Measurements from ENCODE around the gene LPP.
A peak's percentile ranks its signal among the peaks of the same experiment; 100 is the strongest.

Gene LPP

GRCh38 chr3:188280627-188281026, 126.7 kb downstream of the LPP start:
- DNase-seq = no peak

- DNase-seq = no peak
These were observed 128.9 kb downstream of the LPP start for GRCh38 chr3:188282871-188283270.

- no peak for DNase-seq
These were observed 129.4 kb downstream of the LPP start for GRCh38 chr3:188283347-188283746.

- DNase-seq = no peak
These were observed 130.7 kb downstream of the LPP start for GRCh38 chr3:188284455-188285212.

GRCh38 chr3:188286087-188286513, 132.1 kb downstream of the LPP start:
- no peak for DNase-seq

- no peak for DNase-seq
These were observed 133.4 kb downstream of the LPP start for GRCh38 chr3:188287339-188287738.

GRCh38 chr3:188287762-188288505, 134.0 kb downstream of the LPP start:
- no peak for DNase-seq

- no peak for DNase-seq
These were observed 138.3 kb downstream of the LPP start for GRCh38 chr3:188292251-188292650.

- no peak for DNase-seq
These were observed 138.9 kb downstream of the LPP start for GRCh38 chr3:188292827-188293226.

GRCh38 chr3:188294113-188294512, 140.2 kb downstream of the LPP start:
- no peak for DNase-seq

GRCh38 chr3:188294823-188295487, 141.0 kb downstream of the LPP start:
- DNase-seq = no peak

- DNase-seq = no peak
These were observed 141.9 kb downstream of the LPP start for GRCh38 chr3:188295876-188296275.

- DNase-seq = peak in 1 of 2 donors; percentile 40
These were observed 143.0 kb downstream of the LPP start for GRCh38 chr3:188296761-188297612.

GRCh38 chr3:188298585-188298984, 144.6 kb downstream of the LPP start:
- DNase-seq = no peak

GRCh38 chr3:188299068-188299467, 145.1 kb downstream of the LPP start:
- no peak for DNase-seq

- no peak for DNase-seq
These were observed 145.8 kb downstream of the LPP start for GRCh38 chr3:188299708-188300107.

GRCh38 chr3:188301147-188301546, 147.2 kb downstream of the LPP start:
- DNase-seq = no peak

GRCh38 chr3:188303286-188303799, 149.4 kb downstream of the LPP start:
- no peak for DNase-seq

GRCh38 chr3:188303823-188304222, 149.9 kb downstream of the LPP start:
- no peak for DNase-seq

GRCh38 chr3:188304501-188304900, 150.5 kb downstream of the LPP start:
- DNase-seq = no peak

- DNase-seq = no peak
These were observed 151.3 kb downstream of the LPP start for GRCh38 chr3:188305220-188305619.

GRCh38 chr3:188306435-188307005, 152.6 kb downstream of the LPP start:
- no peak for DNase-seq

Measured in CD4-positive, alpha-beta T cell treated with Interleukin-4 for 1 hour (primary cell).